Activated CD4-positive, CD25-positive, alpha-beta regulatory T cell treated with anti-CD3 and anti-CD28 coated beads, Interleukin-2, amount 50 U/mL, for 24 hours (primary cell): ENCODE measurements around the gene SP2.

ENCODE experiments used
- ATAC-seq, 2 donors: fragments of 150-1000 bp; cut with Tn5 transposase; one replicate each; pipeline ENCODE4 v1.10.0; 2021; ENCODE audit warnings: mild to moderate bottlenecking in 1 of 2, moderate library complexity in 1 of 2

SP2 gene

DNA sequence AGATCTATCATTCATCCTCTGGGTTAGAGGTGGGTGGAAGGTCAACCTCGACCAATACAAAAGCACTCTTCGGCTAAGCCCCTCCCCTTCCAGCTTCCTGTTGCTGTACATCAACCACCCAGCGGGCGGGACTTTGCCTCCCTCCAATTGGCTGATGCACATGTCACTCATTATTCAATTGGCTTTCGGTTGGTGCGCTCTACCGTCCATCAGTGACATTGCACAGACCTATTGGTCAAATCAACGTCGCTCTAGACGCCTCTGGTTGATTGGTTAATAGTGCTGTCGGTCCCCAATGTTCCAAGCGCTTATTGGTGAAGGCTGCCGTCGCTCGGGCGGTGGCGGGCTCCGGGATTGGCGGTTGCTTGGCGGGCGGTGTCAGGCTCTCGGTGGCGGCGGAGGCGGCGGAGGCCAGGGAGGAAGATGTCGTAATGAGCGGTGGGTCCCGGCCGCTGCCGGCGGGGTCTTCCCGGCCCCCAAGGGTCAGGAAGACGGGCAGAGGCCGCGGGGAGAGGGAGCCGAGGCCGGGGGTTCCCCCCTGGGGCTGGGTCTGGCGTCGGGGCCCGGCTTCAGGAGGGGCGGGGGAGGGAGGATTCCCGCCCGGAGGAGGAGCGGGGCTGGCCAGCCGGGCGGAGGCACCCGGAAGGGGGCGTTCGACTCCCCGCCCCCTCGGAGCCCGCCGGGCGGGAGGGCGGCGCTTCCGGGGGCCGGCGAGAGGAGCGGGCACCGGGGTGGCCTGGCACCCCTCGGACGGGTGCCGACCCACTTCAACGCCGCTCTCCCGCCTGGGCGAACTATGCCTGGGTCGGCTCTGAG is at the start of gene SP2:
SP2 (plus strand) TSS at position 381 of the 816 bp plus-strand sequence; CDS start at position 432, 51 bp downstream.
- peak; percentile 91 to 94 for ATAC-seq

GRCh38 chr17:47846716-47847340 is 49.2 kb upstream of the SP2 start:
- no peak for ATAC-seq

GRCh38 chr17:47847341-47848197 is 48.5 kb upstream of the SP2 start:
- ATAC-seq, result no peak

- ATAC-seq, result no peak
Observed at GRCh38 chr17:47848198-47848513, 47.9 kb upstream of the SP2 start.

- ATAC-seq, result no peak
Observed at GRCh38 chr17:47850373-47850691, 45.7 kb upstream of the SP2 start.

GRCh38 chr17:47850692-47851573 is 45.1 kb upstream of the SP2 start, which contains the start of gene SP6:
Gene SP6, minus strand, starts transcription at chr17:47851163. Its CDS starts 2,734 bp downstream, at chr17:47848429.
- ATAC-seq, result peak; percentile 91 to 94

GRCh38 chr17:47851764-47852112 is 44.3 kb upstream of the SP2 start:
- ATAC-seq, result no peak

DNA sequence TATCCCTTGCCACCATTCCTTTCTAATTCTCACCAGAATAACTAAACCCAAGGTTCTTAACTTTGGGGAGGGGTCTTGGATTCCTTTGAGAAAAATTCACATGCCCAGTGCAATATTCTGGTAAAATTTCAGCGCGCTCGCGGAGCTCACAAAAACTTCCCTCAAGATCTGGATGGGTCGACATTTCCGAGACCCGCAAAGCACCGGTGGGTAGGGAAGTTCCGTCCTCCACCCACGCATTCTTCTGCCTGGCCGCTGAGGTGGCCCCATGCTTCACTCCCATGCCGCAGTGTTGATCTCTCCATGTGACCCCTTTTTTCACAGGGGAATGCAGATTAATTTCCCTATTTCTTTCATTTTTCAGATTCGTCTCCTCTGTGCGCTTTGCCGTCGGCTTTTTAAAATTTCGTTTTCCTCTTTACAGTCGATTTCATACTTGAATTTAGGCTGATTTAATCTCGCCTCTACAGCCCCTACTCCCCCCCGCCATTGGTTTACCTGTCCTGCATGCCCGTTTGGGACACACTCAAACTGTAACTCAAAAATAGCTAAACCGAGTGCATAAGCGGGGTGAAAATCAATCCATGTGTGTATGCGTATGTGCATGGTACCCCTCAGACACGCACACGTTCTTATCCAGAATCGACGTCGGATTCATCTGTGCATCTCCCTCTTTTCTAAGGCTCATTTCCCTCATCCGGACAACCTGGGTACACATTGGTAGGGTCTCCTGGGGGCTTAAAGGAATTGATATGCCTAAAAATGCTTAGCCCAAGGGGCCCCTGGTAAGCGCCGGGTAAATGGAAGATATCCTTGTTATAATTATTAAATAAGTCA is 43.7 kb upstream of the SP2 start:
- ATAC-seq, result no peak

GRCh38 chr17:47853616-47854015 is 42.4 kb upstream of the SP2 start:
- no peak for ATAC-seq

GRCh38 chr17:47855737-47856136 is 40.3 kb upstream of the SP2 start:
- no peak for ATAC-seq

DNA sequence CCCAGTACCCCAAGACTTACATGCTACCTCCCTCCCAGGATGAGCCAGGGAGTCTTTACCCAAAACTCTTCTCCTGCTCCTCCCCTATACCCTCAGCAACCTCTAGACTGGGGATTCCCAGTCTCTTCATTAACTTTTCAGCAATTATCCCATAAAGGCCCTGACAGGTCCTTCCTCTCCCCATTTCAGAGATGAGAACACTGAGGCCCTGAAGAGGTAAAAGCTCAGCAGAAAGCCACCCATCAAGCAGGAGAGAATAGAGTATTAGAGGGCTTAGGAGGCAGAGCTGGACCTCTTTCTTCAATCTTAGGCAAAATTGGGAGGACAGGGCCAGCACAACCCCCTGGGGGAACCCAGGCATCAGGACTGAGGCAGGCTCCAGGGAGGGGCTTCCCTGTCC is 39.2 kb upstream of the SP2 start:
- ATAC-seq, result no peak

- no peak for ATAC-seq
Observed at GRCh38 chr17:47857551-47858455, 38.2 kb upstream of the SP2 start.

- ATAC-seq, result no peak
Observed at GRCh38 chr17:47860386-47860785, 35.6 kb upstream of the SP2 start.

- peak; percentile 31 to 52 for ATAC-seq
Observed at GRCh38 chr17:47862621-47863440, 33.2 kb upstream of the SP2 start.

GRCh38 chr17:47864791-47865216 is 31.2 kb upstream of the SP2 start:
- peak; percentile 44 to 59 for ATAC-seq

DNA sequence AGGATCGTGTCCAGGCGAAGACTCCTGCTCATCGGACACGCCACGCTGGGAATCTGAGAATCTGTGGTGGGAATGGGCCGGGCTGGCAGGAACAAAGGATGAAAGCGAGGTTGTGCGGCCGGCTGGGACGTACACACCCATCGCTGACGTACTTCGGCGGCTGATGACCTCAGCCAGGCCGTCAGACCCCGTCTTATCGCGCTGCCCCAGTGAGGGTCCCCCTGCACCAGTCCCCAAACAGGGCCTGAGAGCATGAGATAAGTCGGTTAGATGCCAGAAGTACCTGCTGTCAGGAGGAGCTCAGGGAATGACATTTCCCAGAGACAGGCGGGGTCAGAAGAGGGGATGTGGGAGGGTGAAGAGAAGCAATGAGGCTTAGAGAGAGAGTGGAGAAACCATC is 29.1 kb upstream of the SP2 start:
- ATAC-seq, result no peak

GRCh38 chr17:47867813-47868533 is 28.1 kb upstream of the SP2 start:
- no peak for ATAC-seq

- ATAC-seq, result no peak
Observed at GRCh38 chr17:47869114-47869513, 26.9 kb upstream of the SP2 start.

DNA sequence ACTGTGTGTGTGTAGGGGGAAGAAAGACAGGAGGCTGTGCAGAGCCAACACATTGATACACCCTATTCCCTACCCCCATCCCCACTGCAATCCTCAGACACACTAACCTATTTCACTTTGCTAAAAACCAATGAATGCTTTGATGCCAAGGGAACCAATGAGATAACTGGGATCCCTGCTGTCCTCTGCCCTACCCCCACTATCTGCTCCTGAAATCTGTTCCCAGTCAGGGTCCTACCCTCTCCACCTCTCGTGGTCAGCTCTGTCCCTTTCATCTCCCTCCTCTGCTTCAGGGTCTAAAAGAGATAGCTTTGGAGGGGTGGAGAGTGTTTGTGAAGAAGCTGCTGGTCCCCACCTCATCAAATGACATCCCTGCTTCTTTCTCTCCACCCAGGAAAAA is 26.0 kb upstream of the SP2 start:
- ATAC-seq, result no peak
